Panc1 (cell line): Measurements from ENCODE around the gene CHI3L1.

Experiments used
- POLR2AphosphoS5 ChIP-seq: IDR thresholded peaks from 2 replicates; pipeline ENCODE4 v1.6.1; 2012; ENCODE audit warnings: mild to moderate bottlenecking, low read depth, low read length, moderate library complexity
- SIN3A ChIP-seq: IDR thresholded peaks from 2 replicates; pipeline ENCODE4 v1.6.1; 2012; ENCODE audit warnings: low read depth, mild to moderate bottlenecking, low read length, moderate library complexity, borderline replicate concordance; ENCODE audit not compliant: insufficient read depth
- TCF7L2 ChIP-seq: IDR thresholded peaks from 2 replicates; pipeline ENCODE4 v1.6.1; 2011; ENCODE audit warnings: mild to moderate bottlenecking, low read depth, low read length, inconsistent platforms
- TF ChIP-seq, protein P1 (sequence below): fragments of 450-650 bp; IDR thresholded peaks from 2 replicates; pipeline ENCODE4 v1.5.1; 2017; ENCODE audit warnings: mild to moderate bottlenecking
- TF ChIP-seq, protein P2 (sequence below), 2 experiments: IDR thresholded peaks; 2 replicates each; pipeline ENCODE4 v1.6.1; 2011 to 2012; ENCODE audit warnings: low read depth in 2 of 2, control low read depth in 1 of 2, low read length in 1 of 2, mild to moderate bottlenecking in 1 of 2, moderate library complexity in 1 of 2; ENCODE audit not compliant: insufficient read depth in 1 of 2

DNA sequence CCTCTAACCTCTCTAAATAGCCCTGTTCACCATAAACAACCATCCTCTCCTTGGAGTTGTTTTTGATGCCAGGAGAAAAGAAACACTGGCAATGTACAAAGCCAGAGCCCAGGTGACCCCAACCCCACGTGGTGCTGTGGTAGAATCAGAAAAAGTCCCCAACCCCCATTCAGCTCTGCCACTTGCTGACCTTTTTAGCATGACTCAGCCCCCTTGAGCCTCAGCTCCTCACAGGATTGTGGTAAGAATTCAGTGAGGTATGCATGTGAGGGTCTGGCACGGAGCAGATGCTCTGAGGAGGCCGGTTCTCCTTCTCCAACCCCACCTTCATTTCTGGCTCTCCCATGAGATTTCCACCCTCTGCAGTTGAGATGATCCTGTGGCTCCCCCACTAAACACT, 11.1 kb upstream of the CHI3L1 start:
- no peak for TF ChIP-seq POLR2AphosphoS5
- TF ChIP-seq, protein P1, sequence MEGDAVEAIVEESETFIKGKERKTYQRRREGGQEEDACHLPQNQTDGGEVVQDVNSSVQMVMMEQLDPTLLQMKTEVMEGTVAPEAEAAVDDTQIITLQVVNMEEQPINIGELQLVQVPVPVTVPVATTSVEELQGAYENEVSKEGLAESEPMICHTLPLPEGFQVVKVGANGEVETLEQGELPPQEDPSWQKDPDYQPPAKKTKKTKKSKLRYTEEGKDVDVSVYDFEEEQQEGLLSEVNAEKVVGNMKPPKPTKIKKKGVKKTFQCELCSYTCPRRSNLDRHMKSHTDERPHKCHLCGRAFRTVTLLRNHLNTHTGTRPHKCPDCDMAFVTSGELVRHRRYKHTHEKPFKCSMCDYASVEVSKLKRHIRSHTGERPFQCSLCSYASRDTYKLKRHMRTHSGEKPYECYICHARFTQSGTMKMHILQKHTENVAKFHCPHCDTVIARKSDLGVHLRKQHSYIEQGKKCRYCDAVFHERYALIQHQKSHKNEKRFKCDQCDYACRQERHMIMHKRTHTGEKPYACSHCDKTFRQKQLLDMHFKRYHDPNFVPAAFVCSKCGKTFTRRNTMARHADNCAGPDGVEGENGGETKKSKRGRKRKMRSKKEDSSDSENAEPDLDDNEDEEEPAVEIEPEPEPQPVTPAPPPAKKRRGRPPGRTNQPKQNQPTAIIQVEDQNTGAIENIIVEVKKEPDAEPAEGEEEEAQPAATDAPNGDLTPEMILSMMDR, result no peak
- TF ChIP-seq SIN3A, result no peak
- no peak for TF ChIP-seq TCF7L2
- TF ChIP-seq, protein P2, sequence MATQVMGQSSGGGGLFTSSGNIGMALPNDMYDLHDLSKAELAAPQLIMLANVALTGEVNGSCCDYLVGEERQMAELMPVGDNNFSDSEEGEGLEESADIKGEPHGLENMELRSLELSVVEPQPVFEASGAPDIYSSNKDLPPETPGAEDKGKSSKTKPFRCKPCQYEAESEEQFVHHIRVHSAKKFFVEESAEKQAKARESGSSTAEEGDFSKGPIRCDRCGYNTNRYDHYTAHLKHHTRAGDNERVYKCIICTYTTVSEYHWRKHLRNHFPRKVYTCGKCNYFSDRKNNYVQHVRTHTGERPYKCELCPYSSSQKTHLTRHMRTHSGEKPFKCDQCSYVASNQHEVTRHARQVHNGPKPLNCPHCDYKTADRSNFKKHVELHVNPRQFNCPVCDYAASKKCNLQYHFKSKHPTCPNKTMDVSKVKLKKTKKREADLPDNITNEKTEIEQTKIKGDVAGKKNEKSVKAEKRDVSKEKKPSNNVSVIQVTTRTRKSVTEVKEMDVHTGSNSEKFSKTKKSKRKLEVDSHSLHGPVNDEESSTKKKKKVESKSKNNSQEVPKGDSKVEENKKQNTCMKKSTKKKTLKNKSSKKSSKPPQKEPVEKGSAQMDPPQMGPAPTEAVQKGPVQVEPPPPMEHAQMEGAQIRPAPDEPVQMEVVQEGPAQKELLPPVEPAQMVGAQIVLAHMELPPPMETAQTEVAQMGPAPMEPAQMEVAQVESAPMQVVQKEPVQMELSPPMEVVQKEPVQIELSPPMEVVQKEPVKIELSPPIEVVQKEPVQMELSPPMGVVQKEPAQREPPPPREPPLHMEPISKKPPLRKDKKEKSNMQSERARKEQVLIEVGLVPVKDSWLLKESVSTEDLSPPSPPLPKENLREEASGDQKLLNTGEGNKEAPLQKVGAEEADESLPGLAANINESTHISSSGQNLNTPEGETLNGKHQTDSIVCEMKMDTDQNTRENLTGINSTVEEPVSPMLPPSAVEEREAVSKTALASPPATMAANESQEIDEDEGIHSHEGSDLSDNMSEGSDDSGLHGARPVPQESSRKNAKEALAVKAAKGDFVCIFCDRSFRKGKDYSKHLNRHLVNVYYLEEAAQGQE (IDR thresholded peaks at IDR 0.05; ENCODE audit: insufficient read depth in 1 of 2, low read depth in 2 of 2, low read length in 1 of 2), result no peak
